ENCODE data around the gene FAM83F.

- TF ChIP-seq CTCF (IDR thresholded peaks at IDR 0.05) (no peak), POLR2A (IDR thresholded peaks at IDR 0.05) (no peak)
These were observed 87.4 kb downstream of the FAM83F start for GRCh38 chr22:40082184-40082583.
